BJ (cell line): ENCODE results near the gene STT3B. TPM values are rescaled to one million over a fixed set of nuclear protein-coding genes. Genes with fewer than 3 reads are reported as not detected.

Experiments used
- CTCF ChIA-PET: fragments of 350-600 bp; formaldehyde crosslinking; extraction: SDS; loops from one replicate; lab custom pipeline; 2021; ENCODE audit warnings: antibody characterized with exemption, inconsistent platforms; lab: Yijun Ruan, JAX
- POLR2A ChIA-PET: fragments of 300-600 bp; sonication (Branson Sonifier 250); formaldehyde crosslinking; extraction: SDS; loops from one replicate; lab custom pipeline; 2021; ENCODE audit warnings: antibody characterized with exemption; lab: Charles Lee
- DNase-seq: peaks from one replicate; pipeline ENCODE4 v3.0.0-alpha.2; 2011; ENCODE audit warnings: low read depth
- H3K27me3 ChIP-seq: 2 replicates; pipeline ENCODE4 v1.6.0; 2011; ENCODE audit warnings: low read length; ENCODE audit not compliant: control insufficient read depth, insufficient read depth
- H3K36me3 ChIP-seq: 2 replicates; pipeline ENCODE4 v1.5.1; 2011; ENCODE audit warnings: low read length; ENCODE audit not compliant: control insufficient read depth, insufficient read depth
- H3K4me3 ChIP-seq: 2 replicates; pipeline ENCODE4 v1.5.1; 2011; ENCODE audit warnings: low read depth, mild to moderate bottlenecking, control low read depth, low read length
- polyA plus RNA-seq: library from polyadenylated mRNA; depleted of rRNA; stranded (reverse); fragments of >200 nt; gene quantifications from 2 replicates; pipeline ENCODE4 v1.2.3, GENCODE V29; 2011
- TF ChIP-seq, protein P1 (sequence below): IDR thresholded peaks from 2 replicates; pipeline ENCODE4 v1.5.1; 2011; ENCODE audit warnings: low read depth, mild to moderate bottlenecking, control low read depth, inconsistent platforms, low read length, moderate library complexity; ENCODE audit not compliant: insufficient read depth

STT3B gene
- polyA plus RNA-seq, 1 experiment: 39.7 TPM

DNA sequence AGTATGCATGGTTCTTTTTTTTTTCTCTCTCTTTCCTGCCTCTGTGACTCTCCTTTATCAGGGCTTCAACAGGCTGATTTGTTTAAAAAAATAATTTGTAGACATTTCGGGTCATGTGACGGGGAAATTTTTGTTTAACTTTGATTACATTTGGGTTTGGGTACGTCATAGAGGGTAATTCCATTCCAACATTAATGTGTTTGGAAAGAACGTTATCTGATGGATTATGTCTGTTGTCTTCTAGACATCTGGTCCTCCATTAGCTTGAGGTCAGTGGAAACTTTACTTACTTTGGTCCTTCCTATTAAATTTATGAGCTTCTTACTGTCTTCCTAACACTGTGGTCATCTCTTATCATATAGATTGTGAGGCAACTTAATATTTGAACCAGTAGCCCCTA is 80.9 kb downstream of the STT3B start:
- ChIA-PET CTCF (interaction anchor here (1.0 to 2.4 kb wide), 3 partner anchors 11 to 531 kb away, joined by 3 to 14 read pairs (median 5); no protein-coding TSS in a partner anchor), POLR2A (no interaction called here)
- TF ChIP-seq, protein P1, sequence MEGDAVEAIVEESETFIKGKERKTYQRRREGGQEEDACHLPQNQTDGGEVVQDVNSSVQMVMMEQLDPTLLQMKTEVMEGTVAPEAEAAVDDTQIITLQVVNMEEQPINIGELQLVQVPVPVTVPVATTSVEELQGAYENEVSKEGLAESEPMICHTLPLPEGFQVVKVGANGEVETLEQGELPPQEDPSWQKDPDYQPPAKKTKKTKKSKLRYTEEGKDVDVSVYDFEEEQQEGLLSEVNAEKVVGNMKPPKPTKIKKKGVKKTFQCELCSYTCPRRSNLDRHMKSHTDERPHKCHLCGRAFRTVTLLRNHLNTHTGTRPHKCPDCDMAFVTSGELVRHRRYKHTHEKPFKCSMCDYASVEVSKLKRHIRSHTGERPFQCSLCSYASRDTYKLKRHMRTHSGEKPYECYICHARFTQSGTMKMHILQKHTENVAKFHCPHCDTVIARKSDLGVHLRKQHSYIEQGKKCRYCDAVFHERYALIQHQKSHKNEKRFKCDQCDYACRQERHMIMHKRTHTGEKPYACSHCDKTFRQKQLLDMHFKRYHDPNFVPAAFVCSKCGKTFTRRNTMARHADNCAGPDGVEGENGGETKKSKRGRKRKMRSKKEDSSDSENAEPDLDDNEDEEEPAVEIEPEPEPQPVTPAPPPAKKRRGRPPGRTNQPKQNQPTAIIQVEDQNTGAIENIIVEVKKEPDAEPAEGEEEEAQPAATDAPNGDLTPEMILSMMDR: no peak
- H3K36me3 ChIP-seq: no peaks in the 10 kb centered on the region
- no peaks in the 10 kb centered on the region for H3K27me3 ChIP-seq
- no peak overlapping the region for H3K4me3 ChIP-seq
- no peak for DNase-seq

DNA sequence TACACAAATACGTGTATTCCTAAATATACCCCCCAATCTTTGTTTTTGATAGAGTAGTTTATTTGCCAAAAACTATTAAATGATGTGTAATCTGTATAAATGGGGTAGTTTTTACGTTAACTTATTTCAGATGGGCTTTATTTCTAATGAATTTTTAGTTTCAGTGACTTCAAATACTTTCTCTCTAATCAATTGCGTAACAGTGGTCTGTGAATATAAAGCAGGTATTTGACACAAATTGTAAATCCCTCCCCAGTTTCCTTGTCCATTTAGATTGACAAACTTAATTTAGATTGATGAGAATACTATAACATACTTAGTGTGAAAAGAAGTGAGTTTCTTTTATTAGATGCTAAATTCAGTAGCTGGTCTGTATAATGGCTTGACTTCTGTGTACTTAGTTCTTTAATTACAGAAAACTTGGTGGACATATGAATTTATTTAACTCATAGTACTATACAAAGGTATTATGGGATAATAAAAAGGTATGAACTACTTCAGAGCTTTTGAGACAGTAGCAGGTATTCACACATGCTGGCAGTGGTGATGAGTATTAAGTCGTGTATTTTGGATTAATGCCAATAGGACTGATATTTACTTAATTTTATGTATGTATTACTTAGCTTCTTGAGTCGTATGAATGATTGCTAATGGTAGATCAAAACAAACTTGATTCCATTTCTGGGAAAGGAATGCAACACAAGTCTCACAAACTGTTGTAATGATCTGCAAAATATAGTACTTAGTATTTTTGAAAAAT is 81.6 kb downstream of the STT3B start:
- ChIA-PET POLR2A (interaction anchor here (0.7 kb wide), 1 partner anchor 64 kb away, joined by 3 read pairs; no protein-coding TSS in a partner anchor), CTCF (interaction anchor here (1.5 to 2.4 kb wide), 2 partner anchors 10 to 154 kb away, joined by 5 to 14 read pairs; no protein-coding TSS in a partner anchor)
- H3K36me3 ChIP-seq: no peaks in the 10 kb centered on the region
- H3K27me3 ChIP-seq: no peaks in the 10 kb centered on the region
- TF ChIP-seq, protein P1: no peak
- DNase-seq: no peak
- no peak overlapping the region for H3K4me3 ChIP-seq

DNA sequence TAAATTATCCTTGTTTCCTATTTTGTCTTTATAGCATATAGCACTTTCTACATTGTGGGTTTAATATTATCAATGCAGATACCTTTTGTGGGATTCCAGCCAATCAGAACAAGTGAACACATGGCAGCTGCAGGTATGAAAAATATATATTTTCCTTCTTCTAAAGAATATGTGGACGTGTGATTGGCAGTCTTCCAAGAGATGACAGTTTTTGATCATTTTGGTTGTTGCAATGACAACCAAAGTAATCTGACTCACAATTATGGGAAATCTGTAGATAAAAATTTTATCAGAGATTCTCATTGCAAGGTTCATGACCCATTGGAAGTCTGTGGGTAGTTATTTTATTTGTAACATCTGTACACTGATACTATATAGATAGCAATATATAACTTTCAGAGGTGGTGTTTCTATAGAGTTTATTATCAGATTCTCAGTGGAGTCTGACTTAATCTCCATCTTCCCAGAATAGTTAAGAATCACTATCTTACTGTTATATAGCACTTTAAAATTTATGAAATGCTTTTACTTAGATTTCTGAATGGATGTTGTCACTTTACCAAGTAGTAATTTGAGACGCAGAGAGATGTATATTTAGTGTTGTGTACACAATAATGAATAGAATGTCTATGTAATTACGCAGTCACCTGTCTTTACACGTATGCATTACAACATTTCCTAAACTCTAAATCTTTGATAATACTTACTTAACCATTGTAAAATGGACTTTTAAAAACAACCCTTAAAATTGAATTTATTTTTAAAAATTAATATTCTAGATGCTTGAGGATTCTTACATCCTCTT is 82.5 kb downstream of the STT3B start:
- Histone ChIP-seq H3K4me3 (no peak overlapping the region), H3K36me3 (no peaks in the 10 kb centered on the region), H3K27me3 (no peaks in the 10 kb centered on the region)
- no peak for DNase-seq
- POLR2A ChIA-PET: no interaction called here
- CTCF ChIA-PET: interaction anchor here (1.5 to 2.4 kb wide), 2 partner anchors 9 to 153 kb away, joined by 5 to 14 read pairs; no protein-coding TSS in a partner anchor
- TF ChIP-seq, protein P1: no peak

DNA sequence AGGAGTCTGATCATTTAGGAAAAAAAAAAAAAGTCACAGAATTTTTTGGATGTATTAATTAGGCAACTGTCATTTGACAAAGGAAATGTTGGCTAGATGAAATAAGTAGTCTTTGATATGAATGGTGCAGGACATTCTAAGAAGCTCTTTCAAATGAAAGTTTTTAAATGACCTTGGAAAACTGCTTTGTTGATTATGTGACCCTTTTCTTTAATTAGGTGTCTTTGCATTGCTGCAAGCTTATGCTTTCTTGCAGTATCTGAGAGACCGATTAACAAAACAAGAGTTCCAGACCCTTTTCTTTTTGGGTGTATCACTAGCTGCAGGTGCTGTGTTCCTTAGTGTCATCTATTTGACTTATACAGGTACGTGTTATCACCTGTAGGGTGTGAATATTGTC is 84.0 kb downstream of the STT3B start:
- ChIA-PET POLR2A (no interaction called here), CTCF (no interaction called here)
- no peaks in the 10 kb centered on the region for H3K36me3 ChIP-seq
- TF ChIP-seq, protein P1: no peak
- no peak overlapping the region for H3K4me3 ChIP-seq
- H3K27me3 ChIP-seq: no peaks in the 10 kb centered on the region
- DNase-seq: no peak

DNA sequence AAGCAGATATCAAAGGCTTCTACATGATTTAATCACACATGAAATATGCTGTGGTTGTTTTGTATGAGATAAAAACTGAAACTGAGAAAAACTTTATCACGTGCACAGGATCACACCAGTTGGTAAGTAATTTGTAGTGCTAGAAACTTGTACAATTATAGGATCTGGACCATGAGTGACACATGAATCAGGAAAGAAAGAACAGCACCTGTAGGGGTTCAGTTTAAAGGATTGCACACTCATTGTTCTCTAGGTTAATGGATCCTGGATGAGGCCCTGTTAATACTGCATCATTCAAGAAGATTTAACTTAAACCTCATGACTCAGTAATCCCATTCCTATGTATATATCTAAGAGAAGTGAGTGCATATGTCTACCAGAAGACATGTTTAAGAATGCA is 87.9 kb downstream of the STT3B start:
- TF ChIP-seq, protein P1: no peak
- DNase-seq: no peak
- POLR2A ChIA-PET: no interaction called here
- CTCF ChIA-PET: no interaction called here
- H3K4me3 ChIP-seq: no peak overlapping the region
- H3K36me3 ChIP-seq: no peaks in the 10 kb centered on the region; the same call in 1 of the 2 replicates
- H3K27me3 ChIP-seq: no peaks in the 10 kb centered on the region
